Neural progenitor cell (in vitro differentiated cells): ENCODE measurements around the gene KLHL36.

Experiments used
- CTCF ChIP-seq: fragments of 200-600 bp; sonication (generic); IDR thresholded peaks from 2 replicates; pipeline ENCODE4 v1.5.1; 2017; ENCODE audit warnings: antibody characterized with exemption, mild to moderate bottlenecking
- EZH2 ChIP-seq: fragments of 200-600 bp; sonication (generic); IDR thresholded peaks from 2 replicates; pipeline ENCODE4 v1.6.1; 2017; ENCODE audit warnings: antibody characterized with exemption, mild to moderate bottlenecking, moderate library complexity

- TF ChIP-seq CTCF, result no peak
- no peak for TF ChIP-seq EZH2
Observed at GRCh38 chr16:84603140-84603816, 45.0 kb upstream of the KLHL36 start.
